NCI-H2196 treated with DMSO at 0.1 percent for 48 hours (cell line): ENCODE results near the gene HEATR5A.
A peak's percentile ranks its signal among the peaks of the same experiment; 100 is the strongest.
"Not testable (repeated sequence)": the region's sequence is repeated elsewhere in the genome, so short reads cannot be mapped to it uniquely, and the experiment has no call there.

Experiments used
- DNase-seq: peaks from one replicate; lab custom pipeline; 2025; ENCODE audit not compliant: unreplicated experiment; lab: John Stamatoyannopoulos, UW

Gene HEATR5A

DNA sequence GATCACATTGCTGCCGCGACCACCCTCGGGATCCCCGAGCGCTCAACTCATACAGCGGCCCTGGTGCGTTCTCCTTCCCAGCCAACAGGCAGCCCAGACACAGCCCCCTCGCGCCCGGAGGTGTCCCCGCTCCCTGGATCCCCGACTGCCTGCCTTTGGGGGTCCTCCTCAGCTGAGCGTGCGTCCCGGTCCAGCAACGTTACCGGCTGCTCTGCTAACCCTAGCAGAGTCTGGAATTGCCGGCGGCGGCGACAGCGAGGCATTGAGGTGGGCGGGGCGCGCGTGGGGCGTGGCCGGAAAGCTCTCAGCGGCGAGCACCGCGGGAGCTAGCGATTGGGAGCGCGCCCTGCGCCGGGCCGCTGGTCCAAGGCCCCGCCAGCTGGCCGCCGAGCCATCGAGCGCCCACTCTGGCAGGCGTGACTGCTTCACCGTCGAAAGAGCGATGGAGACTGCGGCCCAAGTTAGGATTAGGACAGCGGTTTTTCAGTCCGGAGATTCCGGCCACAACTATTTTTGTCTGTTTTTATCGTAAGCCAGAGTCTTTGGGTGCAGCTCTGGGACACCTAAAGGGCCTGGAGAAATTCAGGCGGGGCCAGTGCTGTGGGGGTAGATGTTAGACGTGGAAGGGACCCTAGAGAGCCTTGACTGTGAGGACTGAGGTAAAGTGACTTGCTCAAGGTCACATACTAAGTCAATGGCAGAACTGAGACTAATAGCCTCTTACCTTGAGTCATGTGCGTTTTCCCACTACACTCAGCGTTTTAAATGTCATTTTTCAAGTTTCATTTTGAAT is at the start of gene HEATR5A:
TSS of gene HEATR5A (minus strand) at position 232 of the 793 bp plus-strand sequence. CDS start 17,575 bp downstream, outside the sequence.
- DNase-seq = peak; percentile 88

DNA sequence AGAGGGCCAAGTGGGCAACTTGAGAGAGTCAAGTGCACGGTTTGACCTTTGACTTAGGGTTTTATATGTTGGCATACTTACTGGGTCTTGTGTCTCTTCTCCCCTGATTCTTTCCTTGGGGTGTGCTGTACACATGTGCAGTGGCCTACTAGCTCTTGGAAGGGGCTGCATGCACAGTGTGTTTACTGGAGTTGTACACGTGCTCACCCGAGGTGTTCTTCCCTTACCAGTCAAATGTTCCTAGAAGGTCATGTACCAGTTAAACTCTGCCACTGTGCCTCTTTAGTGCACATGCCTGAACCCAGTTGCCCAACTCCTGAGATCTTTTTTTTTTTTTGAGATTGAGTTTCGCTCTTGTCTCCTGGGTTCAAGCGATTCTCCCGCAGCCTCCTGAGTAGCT is 46.2 kb upstream of the HEATR5A start:
- DNase-seq = no peak

DNA sequence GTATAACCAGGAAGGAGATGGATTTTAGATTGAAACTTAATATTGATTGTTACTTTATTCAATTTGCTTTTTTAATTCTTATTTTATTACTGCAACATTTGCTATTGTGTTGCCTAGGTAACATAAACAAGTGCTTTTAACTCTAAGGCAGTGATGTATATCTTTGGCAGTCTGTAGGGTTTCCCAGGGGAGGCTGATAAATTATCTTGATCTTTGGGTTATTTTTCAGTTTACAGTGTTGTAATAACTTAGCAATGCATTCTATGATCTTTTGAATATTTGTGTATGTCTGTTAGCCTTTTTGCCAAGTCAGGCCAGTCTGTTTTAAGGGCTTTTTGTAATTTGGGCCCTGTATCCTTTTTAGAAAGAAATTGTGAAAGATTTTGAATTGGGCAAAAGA is 44.8 kb upstream of the HEATR5A start:
- no peak for DNase-seq

- DNase-seq = not testable (repeated sequence)
Measured at GRCh38 chr14:31462450-31462849, 42.1 kb upstream of the HEATR5A start.

- no peak for DNase-seq
Measured at GRCh38 chr14:31461545-31461944, 41.2 kb upstream of the HEATR5A start.

GRCh38 chr14:31457665-31458659 is 37.6 kb upstream of the HEATR5A start:
- DNase-seq = no peak

GRCh38 chr14:31456841-31457664 is 36.7 kb upstream of the HEATR5A start, which contains the start of gene DTD2:
TSS of gene DTD2 (minus strand) at chr14:31457506. CDS start at chr14:31457393, 113 bp downstream.
- DNase-seq = peak; percentile 94

DNA sequence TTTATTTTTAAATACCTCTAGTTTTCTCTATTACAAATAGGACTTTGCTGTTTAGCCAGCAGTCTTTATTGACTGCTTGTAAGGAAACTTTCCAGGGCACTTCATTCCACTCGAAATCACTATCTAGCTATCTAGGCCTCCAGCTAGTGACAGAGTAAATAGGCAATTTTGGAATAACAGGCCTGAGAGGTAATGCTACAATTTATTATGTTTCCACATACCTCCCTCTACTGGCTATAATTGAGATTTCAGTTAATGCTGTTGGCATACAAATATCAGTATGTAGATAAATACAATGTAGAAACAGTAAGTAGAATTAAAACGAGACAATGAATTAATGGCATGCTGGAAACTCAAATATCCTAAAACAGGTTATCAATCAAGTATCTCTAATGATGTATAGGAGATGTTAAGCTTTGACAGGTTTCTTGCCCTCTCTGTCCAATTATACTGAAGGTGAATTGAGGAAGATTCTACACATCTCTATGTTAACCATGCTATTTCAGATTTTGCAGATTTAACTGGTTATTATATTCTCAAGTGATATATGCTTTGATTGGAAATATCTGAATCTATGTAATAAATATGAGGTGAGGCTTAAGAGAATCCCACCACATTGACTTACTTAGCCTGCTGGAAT is 29.7 kb upstream of the HEATR5A start:
- DNase-seq = peak; percentile 27

DNA sequence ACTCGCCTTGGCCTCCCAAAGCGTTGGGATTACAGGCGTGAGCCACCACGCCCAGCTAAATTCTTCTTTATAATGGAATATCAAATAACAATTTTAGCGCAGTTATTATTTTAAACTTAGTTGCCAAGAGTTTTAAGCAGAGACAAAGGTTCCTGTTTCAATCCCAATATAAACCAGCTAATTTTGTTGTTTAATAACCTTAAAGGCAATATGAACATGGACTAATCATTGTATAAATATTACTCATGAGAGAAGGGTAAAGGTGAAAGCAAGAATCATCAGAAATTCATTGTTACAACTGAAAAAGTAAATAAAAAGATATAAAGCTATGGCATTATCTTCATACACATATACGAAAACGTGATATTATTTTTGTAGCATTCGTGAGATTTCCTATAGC is 28.8 kb upstream of the HEATR5A start:
- no peak for DNase-seq

- no peak for DNase-seq
Measured at GRCh38 chr14:31445703-31446102, 25.4 kb upstream of the HEATR5A start.

- no peak for DNase-seq
Measured at GRCh38 chr14:31442284-31442683, 21.9 kb upstream of the HEATR5A start.

DNA sequence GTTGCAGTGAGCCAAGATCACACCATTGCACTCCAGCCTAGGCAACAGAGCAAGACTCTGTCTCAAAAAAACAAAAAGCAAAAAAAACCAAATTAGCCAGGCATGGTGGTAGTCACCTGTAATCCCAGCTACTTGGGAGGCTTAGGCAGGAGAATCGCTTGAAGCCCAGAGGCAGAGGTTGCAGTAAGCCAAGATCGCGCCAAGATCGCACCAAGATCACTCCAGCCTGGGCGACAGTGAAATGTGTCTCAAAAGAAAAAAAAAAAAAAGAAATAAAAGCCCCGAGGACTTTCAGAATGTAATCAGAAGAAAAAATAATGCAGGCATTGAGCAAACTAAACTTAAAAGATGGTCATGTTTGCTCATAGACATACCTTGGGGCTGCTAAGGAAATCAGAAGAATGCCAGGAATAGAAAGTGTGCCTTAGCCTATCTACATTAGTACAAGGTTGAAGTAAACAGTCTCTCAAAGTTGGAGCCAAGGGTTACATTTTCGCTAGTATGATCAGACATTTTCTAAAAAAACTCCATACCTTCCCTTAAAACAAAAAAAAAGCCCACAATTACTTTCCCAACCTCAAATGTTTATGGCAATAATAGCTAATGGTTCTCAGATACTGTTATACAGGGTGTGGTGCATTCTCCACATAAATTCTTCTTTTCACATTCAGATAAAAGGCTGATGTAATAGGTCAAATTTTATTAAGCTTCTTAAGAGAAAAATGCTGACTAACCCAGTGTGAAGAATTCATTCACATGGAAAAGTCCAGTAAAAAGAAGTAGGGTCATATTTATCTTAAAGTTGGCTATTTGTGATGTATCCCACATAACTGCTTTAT is 21.1 kb upstream of the HEATR5A start:
- no peak for DNase-seq

GRCh38 chr14:31440280-31440679 is 19.9 kb upstream of the HEATR5A start:
- no peak for DNase-seq

DNA sequence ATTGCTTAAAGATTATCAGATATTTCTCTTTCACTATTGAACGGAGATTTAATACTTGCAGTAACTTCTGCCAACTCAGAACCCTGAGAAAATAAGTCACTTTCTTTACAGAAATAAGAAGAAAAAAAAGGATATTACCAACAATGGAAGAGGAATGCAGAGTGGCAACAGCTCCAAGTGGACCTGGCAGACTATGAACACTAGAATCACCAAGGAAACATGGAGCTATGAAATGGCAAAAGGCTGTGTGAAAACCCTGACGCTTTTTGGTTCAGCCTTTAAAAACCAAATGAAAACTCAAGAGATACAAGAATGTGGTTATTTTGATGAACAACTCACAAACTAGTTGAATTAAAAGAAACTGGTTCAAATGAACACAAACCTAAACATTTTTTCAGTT is 19.2 kb upstream of the HEATR5A start:
- no peak for DNase-seq

GRCh38 chr14:31437045-31437691 is 16.8 kb upstream of the HEATR5A start:
- not testable (repeated sequence) for DNase-seq

GRCh38 chr14:31435276-31435675 is 14.9 kb upstream of the HEATR5A start:
- DNase-seq = no peak

- DNase-seq = no peak
Measured at GRCh38 chr14:31430634-31431264, 10.4 kb upstream of the HEATR5A start.

DNA sequence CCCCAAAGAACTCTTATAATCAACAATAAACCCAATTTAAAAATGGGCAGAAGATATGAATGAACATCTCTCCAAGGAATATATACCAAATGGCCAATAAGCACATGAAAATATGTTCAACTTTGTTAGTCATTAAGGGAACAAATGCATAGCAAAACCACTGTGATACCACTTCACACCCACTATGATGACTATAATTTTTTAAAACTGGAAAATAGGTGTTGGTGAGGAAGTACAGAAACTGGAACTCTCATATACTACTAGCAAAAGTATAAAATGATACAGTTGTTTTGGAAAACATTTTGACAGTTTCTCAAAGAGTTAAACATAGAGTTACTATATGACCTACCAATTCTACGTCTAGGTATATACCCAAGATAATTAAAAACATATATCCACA is 9.4 kb upstream of the HEATR5A start:
- DNase-seq = no peak
